ENCODE data around the gene COL9A3.

Gene COL9A3

GRCh38 chr20:62812181-62812906, 4.5 kb upstream of the COL9A3 start:
- no peak for DNase-seq

- no peak for DNase-seq
These were observed 4.0 kb upstream of the COL9A3 start for GRCh38 chr20:62812907-62813200.

- DNase-seq = no peak
These were observed 3.3 kb upstream of the COL9A3 start for GRCh38 chr20:62813588-62813987.

GRCh38 chr20:62814060-62814708, 2.7 kb upstream of the COL9A3 start:
- no peak for DNase-seq

- DNase-seq = no peak
These were observed 2.2 kb upstream of the COL9A3 start for GRCh38 chr20:62814709-62815065.

- no peak for DNase-seq
These were observed 1.5 kb upstream of the COL9A3 start for GRCh38 chr20:62815066-62815991.

- DNase-seq = no peak
These were observed 593 bp upstream of the COL9A3 start for GRCh38 chr20:62816031-62816883.

GRCh38 chr20:62817975-62818591, 1.2 kb downstream of the COL9A3 start:
- no peak for DNase-seq

GRCh38 chr20:62818592-62819493, 2.0 kb downstream of the COL9A3 start:
- DNase-seq = no peak

- DNase-seq = no peak
These were observed 2.8 kb downstream of the COL9A3 start for GRCh38 chr20:62819494-62820174.

- DNase-seq = no peak
These were observed 3.5 kb downstream of the COL9A3 start for GRCh38 chr20:62820208-62820961.

- DNase-seq = no peak
These were observed 4.3 kb downstream of the COL9A3 start for GRCh38 chr20:62820962-62821725.

- DNase-seq = no peak
These were observed 4.9 kb downstream of the COL9A3 start for GRCh38 chr20:62821726-62822210.

- DNase-seq = no peak
These were observed 5.5 kb downstream of the COL9A3 start for GRCh38 chr20:62822239-62822787.

GRCh38 chr20:62822788-62823651, 6.2 kb downstream of the COL9A3 start:
- DNase-seq = peak; percentile 58

- DNase-seq = no peak
These were observed 7.0 kb downstream of the COL9A3 start for GRCh38 chr20:62823688-62824475.
